GM13977 (cell line): ENCODE measurements around the gene STXBP1.
"Not testable (repeated sequence)": the region's sequence is repeated elsewhere in the genome, so short reads cannot be mapped to it uniquely, and the experiment has no call there.

Experiments used
- DNase-seq: peaks from one replicate; pipeline ENCODE4 v3.0.0; 2012; ENCODE audit warnings: low spot score
- CTCF ChIP-seq: IDR thresholded peaks from 2 replicates; pipeline ENCODE4 v1.5.1; 2012; ENCODE audit warnings: mild to moderate bottlenecking, control low read depth; ENCODE audit not compliant: insufficient read depth; ENCODE audit errors: extremely low read depth, missing control alignments
- in situ Hi-C: fragments of 300-500 bp; cut with MboI; formaldehyde crosslinking; loops from one replicate; pipeline ENCODE4 v1.12.0; 2022; ENCODE audit warnings: low sequenced_read_pairs, low pct_unique_long_range_greater_than_20kb, mixed read lengths, inconsistent platforms; ENCODE audit not compliant: unreplicated experiment

Gene STXBP1

GRCh38 chr9:127570533-127571111, 41.5 kb upstream of the STXBP1 start:
- DNase-seq, result no peak
- in situ Hi-C loops, result no loop called here
- no peak for TF ChIP-seq CTCF

DNA sequence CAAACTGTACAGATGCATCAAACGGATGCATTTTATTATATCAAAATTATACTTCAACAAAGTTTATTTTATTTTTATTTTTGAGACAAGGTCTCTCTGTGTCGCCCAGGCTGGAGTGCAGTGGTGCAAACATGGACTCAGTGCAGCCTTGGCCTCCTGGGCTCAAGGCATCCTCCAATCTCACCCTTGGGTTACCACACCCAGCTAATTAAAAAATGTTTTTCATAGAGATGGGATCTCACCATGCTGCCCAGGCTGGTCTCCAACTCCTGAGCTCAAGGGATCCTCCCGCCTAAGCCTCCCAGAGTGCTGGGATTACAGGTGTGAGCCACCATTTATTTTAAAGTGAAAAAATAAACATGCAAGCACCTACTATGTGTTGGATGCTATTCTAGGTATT, 40.1 kb upstream of the STXBP1 start:
- TF ChIP-seq CTCF, result no peak
- no peak for DNase-seq
- in situ Hi-C loops, result no loop called here

GRCh38 chr9:127572961-127573721, 38.9 kb upstream of the STXBP1 start:
- in situ Hi-C loops, result no loop called here
- no peak for TF ChIP-seq CTCF
- DNase-seq, result no peak

DNA sequence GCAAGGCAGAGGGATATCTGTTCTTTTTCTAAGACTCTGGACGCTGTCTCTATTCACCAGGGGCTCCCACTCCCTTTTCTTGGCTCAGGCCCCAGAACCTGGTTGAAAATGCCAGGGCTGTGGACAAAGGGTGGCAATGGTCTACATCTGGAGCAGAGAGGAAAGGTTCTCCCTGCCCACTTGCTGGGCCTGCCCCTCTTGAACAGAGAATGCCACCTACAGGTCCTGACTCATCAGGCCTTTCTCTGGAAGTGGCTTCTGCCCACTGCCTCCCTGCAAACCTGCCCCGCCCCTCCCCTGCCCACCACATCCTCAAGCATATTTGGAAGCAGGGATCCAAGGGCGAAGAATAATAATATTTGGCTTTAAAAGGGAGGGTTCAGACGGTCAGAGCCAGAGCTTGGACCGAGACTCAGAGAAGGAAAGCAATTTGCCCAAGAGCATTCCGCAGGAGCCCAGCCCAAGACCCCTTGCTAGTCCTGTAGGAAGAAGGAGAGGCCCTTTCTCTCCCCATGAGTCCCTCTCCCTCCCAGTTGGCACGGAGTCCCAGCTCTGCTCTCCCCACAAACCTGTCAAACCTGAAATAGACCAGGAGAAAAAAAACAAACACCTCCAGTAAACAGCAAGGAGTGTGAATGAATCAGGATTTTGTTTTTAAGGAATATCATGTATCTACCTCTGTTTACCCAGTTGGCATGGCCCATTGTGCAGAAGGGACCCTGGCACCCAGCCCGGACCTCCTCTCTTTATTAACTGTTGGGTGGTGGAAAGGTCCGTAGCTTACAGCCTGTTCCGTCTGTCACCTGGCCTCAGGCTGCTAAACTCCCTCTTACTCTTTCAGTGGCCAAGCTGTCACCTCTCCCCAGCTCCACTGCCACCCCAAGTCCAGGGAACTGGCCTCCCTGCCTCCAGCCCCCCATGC, 37.7 kb upstream of the STXBP1 start:
- in situ Hi-C loops, result no loop called here
- DNase-seq, result no peak
- no peak for TF ChIP-seq CTCF

DNA sequence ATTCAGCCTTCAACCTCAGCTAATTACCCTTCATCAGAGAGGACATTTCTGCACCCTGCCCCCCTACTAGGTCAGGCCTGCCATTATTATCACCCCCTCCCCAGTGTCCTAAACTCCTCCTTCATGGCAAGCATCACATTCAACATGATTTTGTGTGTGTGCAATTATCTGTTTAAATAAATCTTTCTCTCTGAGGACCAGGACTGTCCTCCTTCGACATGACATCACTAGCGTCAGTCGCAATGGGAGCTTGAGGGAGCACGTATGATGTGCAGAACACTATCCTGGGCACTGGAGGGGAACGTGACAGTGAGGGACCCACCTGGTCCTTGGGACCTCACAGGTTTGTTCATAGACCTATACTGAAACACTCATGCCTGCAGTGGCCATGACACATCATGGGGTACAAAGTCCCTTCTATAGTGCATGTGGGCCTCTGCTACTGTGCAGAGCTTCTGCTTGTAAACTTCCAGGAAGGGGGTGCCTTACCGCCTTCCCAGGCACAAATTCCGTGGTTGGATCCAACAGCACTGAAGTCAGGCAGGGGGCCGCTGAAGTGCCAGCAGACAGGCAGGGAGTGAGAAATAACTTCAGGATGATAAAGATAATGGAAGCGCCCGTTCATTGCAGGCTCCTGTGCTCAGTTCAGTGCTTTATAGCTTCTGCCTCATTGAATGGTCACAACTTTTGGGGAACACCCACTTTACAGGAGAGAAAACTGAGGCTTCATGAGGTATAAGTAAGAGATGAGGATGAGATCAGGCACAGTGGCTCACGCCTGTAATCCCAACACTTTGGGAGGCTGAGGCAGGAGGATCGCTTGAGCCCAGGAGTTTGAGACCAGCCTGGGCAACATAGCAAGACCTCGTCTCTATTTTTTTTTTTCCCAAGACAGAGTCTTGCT, 36.0 kb upstream of the STXBP1 start:
- in situ Hi-C loops, result loop anchor here (25.0 kb wide), 1 partner anchor 336 kb away; the partner anchor contains the start of gene ST6GALNAC4
- DNase-seq, result no peak
- no peak for TF ChIP-seq CTCF

GRCh38 chr9:127577194-127577593, 34.9 kb upstream of the STXBP1 start:
- in situ Hi-C loops, result loop anchor here (25.0 kb wide), 1 partner anchor 335 kb away; the partner anchor contains the start of gene ST6GALNAC4

More at GRCh38 chr9:127577194-127577593, 34.9 kb upstream of the STXBP1 start:
- not testable (repeated sequence) for DNase-seq
